GM18520 (cell line): ENCODE results near the gene NTN1.

Source experiments
- ATAC-seq: cut with Tn5 transposase; IDR thresholded peaks from one replicate; pipeline ENCODE4 v1.9.1; 2021; ENCODE audit not compliant: unreplicated experiment

NTN1 gene

DNA sequence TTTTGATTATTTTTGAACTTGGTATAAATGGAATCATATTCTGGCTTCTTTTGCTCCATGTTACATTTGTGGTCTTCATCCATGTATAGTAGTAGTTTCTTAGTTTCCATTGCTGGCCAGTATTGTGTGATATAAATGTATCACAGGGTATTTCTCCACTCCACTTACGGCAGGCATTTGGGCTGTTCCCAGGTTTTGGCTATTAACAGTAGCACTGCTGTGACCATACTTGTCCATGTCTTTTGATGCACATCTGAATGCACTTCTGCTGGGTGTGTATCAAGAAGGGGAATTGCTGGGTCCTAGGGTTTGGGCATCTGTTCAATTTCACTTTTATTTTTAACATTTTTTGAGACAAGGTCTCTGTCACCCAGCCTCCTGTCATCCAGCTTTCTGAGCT is 13.9 kb downstream of the NTN1 start:
- no peak for ATAC-seq

DNA sequence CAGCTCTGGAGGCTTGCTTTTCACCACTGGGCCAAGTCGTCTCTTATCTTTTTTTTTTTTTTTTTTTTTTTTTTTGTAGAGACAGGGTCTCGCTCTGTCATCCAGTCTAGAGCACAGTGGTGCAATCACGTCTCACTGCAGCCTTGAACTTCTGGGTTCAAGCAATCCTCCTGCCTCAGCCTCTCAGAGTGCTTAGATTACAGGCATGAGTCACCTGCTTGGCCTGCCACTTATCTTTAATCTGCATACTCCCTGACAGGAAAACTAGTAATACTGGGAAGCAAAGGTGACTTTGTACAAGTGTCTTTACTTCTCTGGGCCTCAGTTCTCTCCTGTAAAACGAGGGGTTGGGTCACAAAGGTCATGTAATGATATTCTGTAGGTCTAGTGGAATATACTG is 15.0 kb downstream of the NTN1 start:
- ATAC-seq = no peak

DNA sequence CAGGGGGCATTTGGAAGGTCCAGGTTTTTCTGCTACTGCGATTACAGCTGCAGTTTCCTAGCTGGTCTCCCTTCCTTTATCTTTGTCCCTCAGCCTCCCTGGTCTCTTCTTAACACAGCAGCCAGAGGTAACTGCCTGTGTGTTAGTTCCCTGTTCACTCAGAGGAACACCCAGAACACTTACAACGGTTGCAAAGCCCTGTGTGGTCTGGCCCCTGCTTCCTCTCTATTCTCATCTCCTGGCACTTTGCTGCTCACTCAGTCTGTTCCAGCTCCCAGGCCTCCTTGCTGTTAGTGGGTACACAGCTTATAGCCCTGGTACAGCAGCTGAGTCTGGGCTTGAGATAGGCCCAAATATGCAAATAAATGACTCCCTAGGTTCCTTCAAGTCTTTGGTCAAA is 16.4 kb downstream of the NTN1 start:
- ATAC-seq = no peak

DNA sequence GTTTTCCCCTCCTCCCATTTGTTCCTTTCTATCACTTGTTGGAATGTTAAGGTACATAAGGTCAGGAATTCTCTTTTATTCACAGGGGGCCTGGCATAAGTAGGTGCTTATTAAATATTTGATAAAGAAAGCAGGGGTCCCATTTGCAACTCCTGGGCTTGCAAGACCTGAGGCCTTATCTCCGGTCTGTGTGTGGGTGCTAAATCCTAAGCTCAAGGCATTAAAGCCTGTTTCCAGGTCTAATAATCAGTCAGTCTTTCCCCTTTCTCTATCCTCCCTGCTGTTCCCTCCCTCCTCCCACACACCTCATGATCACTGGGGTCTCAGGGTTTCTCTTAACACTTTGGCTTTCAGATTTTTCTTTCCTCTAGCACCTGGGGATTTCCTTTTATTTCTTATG is 17.1 kb downstream of the NTN1 start:
- ATAC-seq = no peak

DNA sequence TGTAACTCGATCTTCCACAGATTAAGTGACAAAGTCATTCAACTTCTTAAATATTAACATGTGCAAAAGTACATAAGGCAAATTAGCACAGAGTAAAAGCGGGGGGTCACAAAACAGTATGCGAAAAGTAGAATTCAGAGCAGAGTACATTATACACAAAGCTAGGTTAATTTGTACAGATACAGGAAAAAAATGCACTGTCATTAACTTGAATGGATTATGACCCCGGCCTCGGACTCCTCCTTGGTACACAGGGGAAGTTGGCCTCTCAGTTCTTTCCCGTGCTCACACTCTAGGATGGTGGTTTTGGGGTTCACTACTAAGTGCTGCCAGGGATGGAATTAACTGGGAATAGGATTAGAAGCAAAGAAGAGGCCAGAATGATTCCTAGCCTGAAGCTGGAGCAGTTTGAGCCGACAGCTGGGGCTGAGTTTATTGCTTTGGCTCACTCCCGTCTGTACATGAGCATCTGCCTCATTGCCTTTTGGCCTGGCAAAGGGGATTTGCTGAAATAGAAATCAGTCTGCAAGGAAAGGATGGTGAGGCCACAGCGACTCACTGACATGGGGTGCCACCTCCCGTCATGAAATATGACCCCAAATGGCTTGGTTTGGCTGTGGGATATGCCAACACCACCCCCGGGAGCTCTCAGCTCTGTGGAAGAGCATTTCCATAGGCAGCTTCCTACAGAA is 23.6 kb downstream of the NTN1 start:
- no peak for ATAC-seq

DNA sequence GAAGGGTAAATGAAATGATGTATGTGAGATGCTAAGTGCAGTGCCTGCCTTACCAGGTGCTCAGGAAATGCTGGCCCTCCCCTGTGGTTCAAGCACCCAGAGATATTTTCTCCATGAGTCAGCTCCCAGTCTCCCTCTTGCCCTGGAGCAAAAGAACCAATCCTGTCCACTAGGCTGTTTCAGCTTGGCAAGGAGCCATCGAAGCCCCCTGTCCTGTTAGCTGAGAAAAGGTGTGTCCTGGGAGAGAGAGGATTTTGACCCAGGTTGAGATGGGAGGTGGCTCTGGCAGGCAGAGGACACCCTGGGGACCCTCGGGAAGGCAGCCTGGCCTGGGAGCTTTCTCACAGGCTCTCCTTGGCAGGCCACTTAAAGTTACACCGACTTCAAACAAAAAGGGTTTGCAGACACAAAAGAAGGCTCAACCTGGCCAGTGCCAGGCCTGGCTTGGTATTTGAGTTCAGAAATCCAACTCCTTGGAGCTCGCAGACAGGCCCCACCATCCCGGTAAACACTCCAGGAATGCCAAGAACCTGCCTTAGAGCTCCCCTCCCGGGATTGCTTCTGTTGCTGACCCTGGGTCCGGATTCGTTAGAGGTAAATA is 29.6 kb downstream of the NTN1 start:
- ATAC-seq = no peak

DNA sequence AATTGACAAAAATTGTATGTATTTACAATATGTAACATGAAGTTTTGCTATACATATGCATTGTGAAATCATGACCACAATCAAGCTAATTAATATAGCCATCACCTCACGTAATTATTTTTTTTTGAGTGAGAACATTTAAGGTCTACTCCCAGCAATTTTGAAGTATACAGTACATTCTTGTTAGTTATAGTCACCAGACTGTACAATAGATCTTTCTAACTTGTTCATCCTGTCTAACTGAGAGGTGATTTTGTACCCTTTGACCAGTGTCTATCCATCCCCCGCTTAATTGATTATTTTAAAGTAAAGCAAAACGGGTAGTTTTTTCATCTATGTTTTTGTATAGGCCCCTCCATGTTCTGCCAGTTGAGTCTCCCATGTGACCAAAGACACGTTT is 30.3 kb downstream of the NTN1 start:
- ATAC-seq = no peak

DNA sequence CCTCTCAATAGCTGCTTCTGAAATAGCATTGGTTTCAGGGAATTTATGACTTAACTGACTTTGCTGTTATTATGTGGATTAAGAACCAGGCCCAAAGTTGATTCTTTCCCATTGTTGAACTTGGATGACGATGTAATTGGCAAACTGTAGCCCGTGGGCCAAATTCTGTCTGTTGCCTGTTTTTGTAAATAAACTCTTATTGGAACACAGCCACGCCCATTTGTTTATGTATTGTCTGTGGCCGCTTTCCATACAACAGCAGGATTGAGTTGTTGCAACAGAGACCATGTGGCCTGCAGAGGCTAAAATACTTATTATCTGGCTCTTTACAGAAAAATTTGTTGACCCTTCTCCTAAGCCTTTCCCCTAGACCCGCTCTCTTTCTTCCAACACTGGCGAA is 31.6 kb downstream of the NTN1 start:
- ATAC-seq = no peak

DNA sequence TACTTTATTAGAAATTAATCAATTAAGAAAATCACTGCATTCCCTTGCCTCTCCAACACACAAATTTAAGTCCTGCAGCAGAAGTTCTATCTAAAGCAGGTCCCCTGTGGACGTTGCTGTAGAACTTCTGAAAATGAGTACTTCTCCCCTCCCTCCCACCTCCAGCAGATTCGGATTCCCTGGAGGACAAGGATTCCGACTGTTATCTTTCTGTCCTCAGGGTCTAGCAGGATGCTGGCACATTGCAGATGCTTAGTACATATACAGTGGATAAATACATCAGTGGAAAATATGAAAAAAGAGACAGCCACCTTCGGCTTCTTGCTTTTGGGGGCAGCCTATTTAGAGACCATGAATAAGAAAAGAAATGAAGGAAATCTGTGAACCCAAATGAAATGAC is 32.1 kb downstream of the NTN1 start:
- no peak for ATAC-seq

DNA sequence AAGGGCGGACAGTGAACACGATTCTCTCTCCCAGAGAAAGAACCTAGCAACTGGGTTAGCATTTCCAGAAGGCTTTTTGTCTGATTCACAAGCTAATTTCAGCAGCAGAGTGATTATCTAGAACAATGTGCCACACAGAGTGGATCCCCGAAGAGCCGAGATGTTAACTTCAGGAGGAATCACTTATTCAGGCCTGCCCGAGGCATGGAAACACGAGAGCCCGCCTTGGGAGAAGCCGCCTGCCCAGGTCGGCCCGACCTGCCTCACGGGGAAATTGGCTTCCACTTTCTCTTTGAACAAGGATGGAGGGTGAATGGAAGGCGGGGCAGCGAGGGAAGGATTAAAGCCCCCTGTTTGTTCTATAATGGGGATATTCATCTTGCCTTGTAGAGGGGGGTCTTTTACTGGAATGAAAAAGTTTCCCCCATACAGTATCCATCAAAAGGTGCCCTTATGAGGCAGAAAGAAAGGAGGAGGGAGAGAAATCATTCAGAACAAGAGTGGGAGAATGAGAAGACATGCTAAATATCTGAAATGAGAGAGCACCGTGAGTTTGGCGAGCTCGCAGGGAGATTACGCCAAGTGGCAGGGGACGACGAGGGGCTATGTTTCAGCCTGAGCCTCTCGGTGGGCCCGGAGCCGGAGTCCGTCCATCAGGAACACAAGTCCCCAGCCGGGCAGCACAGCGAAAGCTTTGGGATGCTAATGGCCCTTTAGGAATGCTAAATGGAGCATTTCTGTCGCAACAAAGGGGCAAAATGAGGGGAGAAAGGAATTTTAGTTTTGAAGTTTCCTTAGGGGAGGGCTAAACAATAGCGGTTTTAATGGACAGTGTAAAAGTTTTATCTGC is 33.0 kb downstream of the NTN1 start:
- no peak for ATAC-seq

DNA sequence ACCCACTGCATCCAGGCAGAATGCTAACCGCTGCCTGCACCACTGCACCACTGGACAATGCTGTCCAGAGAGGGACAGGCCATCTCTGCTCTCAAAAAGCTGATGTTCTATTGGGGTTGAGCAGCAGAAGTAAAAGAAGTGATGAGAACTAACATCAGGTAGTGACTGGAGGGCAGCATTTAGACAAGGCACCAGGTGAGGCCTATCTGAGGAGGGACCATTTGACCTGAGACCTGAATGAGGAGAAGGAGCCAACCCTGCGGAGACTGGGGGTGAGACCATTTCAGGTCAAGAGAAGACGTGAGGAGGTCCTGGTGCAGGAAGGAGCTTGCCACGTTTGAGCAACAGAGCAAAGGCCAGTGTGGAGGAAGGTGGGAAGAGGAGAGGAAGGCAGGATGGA is 34.0 kb downstream of the NTN1 start:
- no peak for ATAC-seq

DNA sequence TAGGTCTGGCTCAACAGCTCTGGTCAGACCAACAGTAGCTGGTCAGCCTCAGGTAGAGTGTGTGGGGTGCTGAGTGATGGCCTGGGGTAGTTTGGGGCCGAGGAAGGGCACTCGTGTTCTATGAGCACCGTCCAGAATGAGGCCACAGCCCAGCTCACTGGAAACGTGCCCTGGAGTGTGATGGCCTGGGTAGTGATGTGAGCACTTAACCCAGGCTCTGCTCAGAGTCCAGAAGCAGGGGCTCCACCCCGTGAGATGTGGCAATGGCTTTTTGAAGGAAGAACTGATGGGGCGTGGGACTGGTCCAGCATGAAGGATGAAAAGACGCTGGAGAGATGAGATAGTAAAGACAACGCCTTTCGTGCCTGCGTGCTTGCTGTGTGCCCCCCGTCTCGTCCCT is 35.3 kb downstream of the NTN1 start:
- ATAC-seq = no peak

DNA sequence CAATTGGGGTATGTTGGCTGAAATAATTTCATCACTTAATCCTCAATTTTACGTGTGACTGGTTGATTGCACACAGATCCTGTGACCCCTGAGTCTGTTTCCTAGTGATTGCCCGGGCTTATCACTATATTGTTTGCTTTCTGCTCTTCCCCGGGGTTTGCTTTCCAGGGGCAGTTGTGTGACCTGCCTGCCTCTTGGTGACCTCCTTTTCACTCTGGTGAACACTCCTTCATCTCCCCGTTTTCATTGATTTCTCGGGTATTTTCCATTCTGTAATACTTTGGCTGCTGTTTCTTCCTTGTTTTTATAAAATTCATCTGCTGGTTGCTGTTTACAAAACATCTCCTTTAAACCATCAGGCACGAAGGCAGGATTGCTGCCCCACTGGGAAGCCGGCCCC is 36.0 kb downstream of the NTN1 start:
- ATAC-seq = no peak

DNA sequence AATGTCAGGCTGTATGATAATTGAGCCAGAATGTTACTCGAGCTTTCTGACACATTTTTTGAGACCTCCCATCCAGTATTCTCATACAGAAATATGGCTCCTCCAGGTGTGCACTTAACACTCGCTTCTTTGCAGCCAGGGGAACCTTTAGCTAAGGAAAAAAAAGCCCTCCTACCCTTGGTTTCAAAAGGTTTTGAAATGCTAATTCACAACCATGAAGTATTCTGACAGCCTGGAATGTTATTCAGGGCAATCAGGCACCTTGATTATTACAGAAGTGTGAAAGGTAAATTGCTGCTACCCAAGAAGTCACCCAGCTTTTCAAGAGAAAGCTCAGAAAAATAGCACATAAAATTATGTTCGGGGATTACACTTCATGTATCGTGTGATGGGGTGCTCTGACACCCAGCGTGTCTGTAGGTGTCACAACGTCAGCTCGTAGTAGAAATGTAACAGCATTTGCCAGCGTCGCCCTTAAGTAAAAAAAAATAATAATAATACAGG is 41.1 kb downstream of the NTN1 start:
- ATAC-seq = no peak

DNA sequence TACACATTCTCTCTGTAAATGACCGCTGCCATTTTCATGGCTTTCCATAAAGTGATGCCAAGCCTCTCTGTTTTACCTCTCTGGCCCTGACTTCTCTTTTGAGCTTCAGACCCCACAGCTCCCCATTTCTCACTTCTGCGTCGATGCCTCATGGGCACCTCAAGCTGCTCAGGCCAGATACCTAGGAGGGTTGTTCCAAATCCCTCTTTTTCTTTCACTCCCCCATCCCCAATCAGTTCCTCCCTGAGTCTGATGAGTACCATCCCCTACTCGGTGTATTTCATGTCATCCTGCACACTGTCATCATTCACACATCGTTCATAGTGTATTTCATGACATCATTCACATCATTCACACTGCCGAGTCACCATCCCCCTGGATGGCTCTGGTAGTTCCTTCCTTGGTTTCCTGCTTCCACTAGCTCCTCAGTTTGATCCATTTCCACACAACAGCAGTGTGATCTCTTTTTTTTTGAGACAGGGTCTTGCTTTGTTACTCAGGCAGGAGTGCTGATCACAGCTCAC is 43.1 kb downstream of the NTN1 start:
- ATAC-seq = no peak

DNA sequence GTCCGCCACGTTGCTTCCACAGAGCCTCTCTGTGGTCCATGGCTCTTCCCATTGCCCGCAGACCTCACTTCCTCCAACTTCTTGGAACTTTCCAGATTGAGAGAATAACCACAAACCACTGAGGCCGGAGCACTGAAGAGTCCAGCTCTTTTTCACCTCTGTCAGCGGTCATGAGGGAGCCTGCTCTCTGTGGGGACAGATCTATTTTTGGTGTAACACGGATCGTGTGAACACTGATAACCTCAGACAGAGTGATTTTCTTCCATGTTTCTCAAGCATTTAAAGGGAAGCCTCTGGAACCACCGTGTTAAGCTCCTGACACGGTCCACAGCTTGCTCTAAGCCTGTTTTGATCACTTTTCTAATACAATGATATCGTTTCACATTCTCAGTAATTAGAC is 49.7 kb downstream of the NTN1 start:
- ATAC-seq = no peak

DNA sequence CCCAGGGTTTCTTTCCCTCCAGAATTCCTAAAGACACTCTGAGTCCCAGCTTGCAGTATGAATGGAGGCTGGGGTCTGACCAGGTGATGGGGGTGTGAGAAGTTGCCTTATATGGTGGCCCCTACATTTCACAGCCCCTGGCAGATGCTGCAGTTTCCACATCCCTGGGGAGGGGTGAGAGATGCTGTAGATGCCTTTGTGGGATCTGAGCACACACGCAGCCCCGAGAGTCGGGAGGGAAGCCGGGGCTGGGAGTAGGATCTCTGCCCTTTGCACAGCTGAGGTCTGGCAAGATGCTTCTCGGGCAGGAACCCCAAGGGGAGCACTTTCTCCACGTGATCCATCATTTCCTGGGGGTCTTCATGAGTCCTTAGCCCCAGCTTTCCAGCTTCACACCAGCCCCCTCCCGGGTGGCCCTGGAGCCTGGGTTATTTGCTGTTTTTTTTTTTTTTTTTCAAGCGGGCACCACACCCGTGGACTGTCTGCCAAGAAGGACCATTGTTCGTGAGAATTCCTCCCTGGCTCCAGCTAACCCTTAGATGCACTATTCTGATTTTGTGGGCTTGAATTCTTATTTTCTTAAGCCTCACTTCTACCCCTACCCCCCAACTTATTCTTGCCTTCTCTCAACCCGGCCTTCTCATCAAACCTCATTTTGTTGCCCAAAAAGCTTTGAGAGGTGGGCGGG is 50.6 kb downstream of the NTN1 start:
- ATAC-seq = no peak

DNA sequence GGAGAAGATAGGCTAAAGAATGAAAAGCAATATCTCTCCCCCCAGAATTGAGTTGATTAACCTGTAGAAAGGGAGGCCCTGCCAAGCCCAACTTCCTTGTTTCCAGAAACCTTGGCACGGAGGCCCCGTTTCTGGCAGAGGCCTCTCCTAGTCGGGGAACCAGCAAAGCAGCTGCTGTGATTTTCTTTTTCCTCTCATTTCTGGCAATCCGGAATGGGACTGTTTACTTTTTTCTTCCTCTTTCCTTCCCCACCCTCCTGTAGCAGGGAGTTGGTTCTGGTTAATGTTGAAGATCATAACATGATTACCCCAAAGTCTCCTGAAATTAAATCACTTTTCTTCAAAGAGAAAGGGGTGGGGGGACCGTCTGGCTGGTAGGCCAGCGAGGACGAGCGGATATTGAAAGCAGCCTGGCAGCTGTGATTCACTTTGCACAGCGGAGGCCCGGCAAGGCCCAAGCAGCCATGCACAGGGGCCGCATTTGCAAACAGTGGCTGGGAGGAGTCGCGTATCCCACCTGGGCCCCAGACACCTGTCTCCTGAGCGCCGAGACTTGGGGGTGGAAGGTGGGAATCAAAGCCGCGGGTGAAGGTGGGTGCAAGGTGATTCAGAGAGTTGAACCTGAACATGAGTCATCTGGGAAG is 51.5 kb downstream of the NTN1 start:
- no peak for ATAC-seq

DNA sequence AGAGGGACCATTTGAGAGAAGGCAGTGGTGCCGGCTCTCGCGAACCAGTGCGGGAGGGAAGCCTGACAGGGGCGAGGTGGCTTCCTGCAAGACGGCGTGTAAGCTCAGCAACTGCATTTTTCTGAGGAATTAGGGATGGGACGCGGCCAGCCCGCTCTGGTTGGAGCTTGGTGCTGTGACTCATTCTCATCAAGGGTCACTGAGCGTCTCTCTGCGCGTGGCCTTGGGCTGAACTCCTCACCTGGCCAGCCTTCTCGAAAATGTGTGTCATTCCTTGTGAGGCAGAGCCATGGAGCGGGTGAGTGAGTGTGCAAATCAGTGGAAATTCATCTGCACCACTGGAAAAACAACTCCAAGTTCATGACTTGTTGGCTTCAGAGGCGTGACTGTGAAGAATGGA is 52.8 kb downstream of the NTN1 start:
- no peak for ATAC-seq

DNA sequence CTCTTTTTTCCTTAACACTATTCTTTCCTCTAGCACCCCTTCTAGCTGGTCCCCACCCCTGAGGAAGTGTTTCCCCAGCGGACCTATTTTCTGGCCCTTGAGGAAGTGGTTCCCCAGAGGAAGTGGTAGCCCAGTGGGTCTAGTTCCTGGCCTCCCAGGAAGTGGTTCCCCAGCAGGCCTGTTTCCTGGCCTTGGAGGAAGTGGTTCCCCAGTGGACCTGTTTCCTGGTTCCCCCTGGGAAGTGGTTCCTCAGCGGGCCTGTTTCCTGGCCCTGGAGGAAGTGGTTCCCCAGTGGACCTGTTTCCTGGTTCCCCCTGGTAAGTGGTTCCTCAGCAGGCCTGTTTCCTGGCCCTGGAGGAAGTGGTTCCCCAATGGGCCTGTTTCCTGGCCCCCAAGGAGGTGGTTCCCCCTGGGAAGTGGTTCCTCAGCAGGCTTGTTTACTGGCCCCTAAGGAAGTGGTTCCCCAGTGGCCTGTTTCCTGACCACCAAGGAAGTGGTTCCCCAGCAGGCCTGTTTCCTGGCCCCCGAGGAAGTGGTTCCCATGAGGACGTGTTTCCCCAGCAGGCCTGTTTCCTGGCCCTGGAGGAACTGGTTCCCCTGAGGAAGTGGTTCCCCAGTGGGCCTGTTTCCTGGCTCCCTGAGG is 58.3 kb downstream of the NTN1 start:
- ATAC-seq = no peak
